ENCODE measurements around the gene TMEM14C. TPM values are rescaled to one million over a fixed set of nuclear protein-coding genes. Genes with fewer than 3 reads are reported as not detected.

The TMEM14C gene
- total RNA-seq, 1 donor from 2014 or later, result 99.2 TPM

DNA sequence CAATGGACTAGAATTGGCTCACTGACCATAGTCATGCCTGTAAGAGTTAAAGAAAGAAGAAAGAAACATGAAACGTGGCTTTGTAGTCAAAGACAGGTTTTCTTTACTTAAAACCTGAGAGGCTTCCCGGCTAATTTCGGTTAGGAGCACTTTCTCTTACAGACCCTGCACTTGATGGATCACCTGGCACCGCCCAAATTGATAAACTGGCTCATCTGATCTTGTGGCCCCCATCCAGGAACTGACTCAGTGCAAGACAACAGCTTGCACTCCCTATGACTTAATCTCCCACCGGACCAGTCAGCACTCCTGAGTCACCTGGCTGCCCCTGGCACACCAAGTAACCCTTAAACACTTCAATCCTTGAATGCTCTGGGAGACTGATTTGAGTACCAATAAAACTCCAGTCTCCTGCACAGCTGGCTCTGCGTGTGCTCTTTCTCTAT lies 37.0 kb downstream of the TMEM14C start:
- DNase-seq (ENCODE audit: low read depth, low spot score), result no peak

DNA sequence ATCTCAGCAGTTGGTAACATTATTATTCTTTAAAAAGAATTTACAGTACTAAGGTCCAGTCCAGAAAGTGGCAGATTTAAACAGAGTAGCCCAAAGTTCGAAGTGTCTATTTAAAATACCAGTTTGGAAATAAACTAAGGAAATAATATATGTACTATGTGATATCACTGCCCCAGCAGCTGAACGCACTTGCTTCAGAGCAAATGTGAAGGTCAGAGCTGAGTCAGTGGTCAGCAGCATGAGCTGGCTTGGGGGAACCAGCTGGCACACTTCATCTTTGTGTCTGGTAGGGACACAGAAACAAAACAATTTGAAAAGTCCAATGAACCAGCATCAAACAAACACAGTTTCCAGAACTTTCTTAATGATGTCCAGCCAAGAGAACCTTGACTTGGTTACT lies 40.1 kb downstream of the TMEM14C start:
- no peak for DNase-seq (ENCODE audit: low read depth, low spot score)

DNA sequence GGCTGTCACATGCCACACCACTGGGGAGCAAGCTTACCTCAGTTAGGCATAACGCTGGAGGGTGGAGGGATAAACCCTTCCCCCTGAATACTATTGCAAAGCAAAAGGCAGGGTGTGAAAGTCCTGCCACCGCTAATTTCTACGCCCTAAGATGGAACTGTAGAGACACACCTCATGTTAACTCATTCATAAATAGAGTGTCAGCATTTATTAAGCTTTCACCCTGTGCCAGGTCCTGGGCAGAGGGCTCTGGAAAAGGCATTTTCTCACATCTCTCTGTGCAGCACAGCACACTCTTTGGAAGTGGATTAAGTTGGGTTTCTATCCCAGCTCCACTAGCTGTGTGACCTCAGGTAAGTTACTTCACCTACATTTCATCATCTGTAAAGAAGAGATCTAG lies 46.5 kb downstream of the TMEM14C start:
- DNase-seq (ENCODE audit: low read depth, low spot score), result no peak

DNA sequence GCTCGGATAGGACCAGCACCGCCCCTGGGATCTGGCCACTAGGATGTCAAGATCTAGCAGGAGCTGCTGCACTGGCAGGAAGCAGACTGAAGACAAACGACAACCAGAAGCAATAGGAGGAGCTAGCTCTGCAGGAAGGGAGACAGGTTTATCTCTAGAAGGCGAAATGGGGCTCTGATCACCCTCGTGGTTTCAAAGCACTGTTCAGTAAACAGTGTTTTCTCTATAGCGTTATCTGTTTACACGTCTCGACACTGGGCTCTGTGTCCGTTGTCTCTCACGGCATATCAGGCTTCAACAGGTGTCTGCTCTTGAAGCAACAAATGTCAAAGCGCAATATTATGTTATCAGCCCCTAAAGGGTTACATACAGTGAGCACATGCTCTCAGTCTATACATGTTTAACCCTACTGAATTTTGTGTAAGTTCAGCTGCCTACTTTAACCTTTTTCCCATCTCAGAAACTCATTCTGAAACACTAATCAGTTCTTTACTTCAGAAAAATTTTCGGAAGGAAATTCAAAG lies 48.6 kb downstream of the TMEM14C start:
- DNase-seq (ENCODE audit: low read depth, low spot score), result no peak

DNA sequence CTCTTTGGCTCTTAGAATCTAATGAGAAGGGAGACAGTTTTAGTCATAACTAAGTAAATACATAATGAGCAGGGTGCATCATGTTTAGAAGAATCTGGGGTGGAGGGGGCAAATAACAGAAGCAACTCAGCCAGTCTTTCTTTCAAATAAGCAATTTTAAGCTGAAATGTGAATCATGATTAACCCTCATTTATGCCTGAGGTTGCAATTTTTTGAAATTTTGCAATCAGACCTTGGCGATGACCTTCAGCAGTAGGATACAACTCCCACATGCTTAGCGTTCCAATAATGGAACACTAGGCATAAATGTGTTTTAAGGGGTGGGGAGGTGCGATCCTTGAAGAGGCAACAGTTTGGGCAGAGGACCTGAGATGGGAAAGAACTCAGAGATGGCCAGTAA lies 55.4 kb downstream of the TMEM14C start:
- DNase-seq (ENCODE audit: low read depth, low spot score), result no peak

DNA sequence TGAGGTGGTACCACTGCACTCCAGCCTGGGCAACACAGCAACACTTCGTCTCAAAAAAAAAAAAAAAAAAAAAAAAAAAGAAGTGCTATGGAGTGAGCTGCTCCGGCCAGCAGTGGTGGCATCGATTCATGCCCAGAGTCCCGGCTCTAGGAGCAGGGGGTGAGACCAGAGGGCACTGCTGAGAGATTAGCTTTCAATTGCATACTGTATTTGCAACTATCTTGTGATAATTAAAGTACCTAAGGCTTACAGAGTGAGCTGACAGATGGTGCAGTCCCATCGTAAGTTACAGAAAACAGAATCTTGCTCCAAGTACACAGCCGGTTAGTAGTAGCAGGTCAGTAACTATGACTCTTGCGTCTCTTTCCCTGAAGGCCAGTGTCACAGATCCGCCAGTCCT lies 56.2 kb downstream of the TMEM14C start:
- DNase-seq (ENCODE audit: low read depth, low spot score), result no peak

Other genes with a start within 250 kb of the TMEM14C start
- 3.1 and 14.6 TPM in 2 replicates for gene GCNT2, start 201.7 kb upstream of the TMEM14C start, total RNA-seq
- gene C6orf52, start 28.5 kb upstream of the TMEM14C start, total RNA-seq, result 0.26 TPM in 1 of 2 replicates, not detected in the other
- 25.3 and 29.6 TPM in 2 replicates for gene PAK1IP1, start 28.1 kb upstream of the TMEM14C start, total RNA-seq
- gene TMEM14B, start 24.7 kb downstream of the TMEM14C start, total RNA-seq, result 50.9 and 83.9 TPM in 2 replicates
- under 0.01 TPM in 1 of 2 replicates, not detected in the other for gene MAK, start 115.5 kb downstream of the TMEM14C start, total RNA-seq
- not detected in 2 replicates for gene GCM2, start 159.0 kb downstream of the TMEM14C start, total RNA-seq
- not detected in 2 replicates for gene SYCP2L, start 164.0 kb downstream of the TMEM14C start, total RNA-seq